GM23338 (cell line): ENCODE results near the gene ORAI3. TPM values are rescaled to one million over a fixed set of nuclear protein-coding genes. Genes with fewer than 3 reads are reported as not detected.

Experiments used
- CTCF ChIP-seq, 2 experiments: fragments of 200-600 bp in 1 of 2; sonication (generic) in 1 of 2; conservative IDR thresholded peaks; 2 replicates each; pipeline versions ENCODE4 v1.5.1 to v1.6.1; 2016 to 2017; ENCODE audit warnings: antibody characterized with exemption in 2 of 2, low read depth in 2 of 2, mild to moderate bottlenecking in 2 of 2, moderate library complexity in 1 of 2
- JUNB ChIP-seq: IDR thresholded peaks from one replicate; pipeline ENCODE4 v1.6.1; 2016; ENCODE audit warnings: antibody characterized with exemption; ENCODE audit not compliant: unreplicated experiment
- NANOG ChIP-seq: IDR thresholded peaks from 2 replicates; pipeline ENCODE4 v1.6.1; 2016; ENCODE audit warnings: antibody characterized with exemption, borderline replicate concordance
- ZNF114 ChIP-seq: fragments of 250-450 bp; sonication (Bioruptor Pico); IDR thresholded peaks from 2 replicates; pipeline ENCODE4 v1.5.0; 2020; ENCODE audit warnings: mild to moderate bottlenecking, moderate library complexity
- ZNF462 ChIP-seq: fragments of 250-450 bp; sonication (Bioruptor Pico); IDR thresholded peaks from 2 replicates; pipeline ENCODE4 v1.5.0; 2020; ENCODE audit warnings: mild to moderate bottlenecking, moderate library complexity
- polyA plus RNA-seq: library from polyadenylated mRNA; unstranded; fragments of >200 nt; fragmentation: Nextera tagmentation; extraction: Ambion mirVana; gene quantifications from 2 replicates; pipeline ENCODE4 v1.2.1, GENCODE V29; 2016
- total RNA-seq: library from RNA; depleted of rRNA; stranded (reverse); fragments of >200 nt; shearing (Covaris generic); gene quantifications from 2 replicates; pipeline ENCODE4 v1.2.3, GENCODE V29; 2014
- TF ChIP-seq, protein P1 (sequence below): IDR thresholded peaks from one replicate; pipeline ENCODE4 v1.6.1; 2018; ENCODE audit warnings: antibody characterized with exemption; ENCODE audit not compliant: unreplicated experiment

ORAI3 gene
- total and polyA plus RNA-seq, 2 experiments from 2014 or later, result 6.9 to 15.9 TPM

DNA sequence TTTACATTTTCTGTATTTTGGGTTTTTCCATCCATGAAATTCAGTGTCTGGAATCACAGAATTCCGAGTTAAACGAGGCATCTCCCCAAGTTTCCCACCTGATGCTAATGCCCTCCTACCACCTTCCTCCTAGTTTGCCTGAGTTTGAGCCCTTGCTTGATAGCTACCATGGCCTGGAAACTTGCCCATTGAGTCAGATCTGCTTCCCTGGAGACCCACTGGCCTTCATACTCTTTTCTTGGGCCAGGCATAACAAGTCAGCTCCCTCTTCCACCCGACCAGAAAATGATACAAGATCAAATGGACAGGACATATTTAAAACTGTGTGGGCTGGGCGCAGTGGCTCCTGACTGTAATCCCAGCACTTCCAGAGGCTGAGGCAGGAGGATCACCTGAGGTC lies 18.9 kb downstream of the ORAI3 start (continued):
- TF ChIP-seq ZNF462 (CRISPR knock-in tag) (no peak), ZNF114 (no peak), CTCF (conservative IDR thresholded peaks at IDR 0.05; ENCODE audit: low read depth in 2 of 2) (no peak), NANOG (no peak), JUNB (no peak)
- TF ChIP-seq, protein P1, sequence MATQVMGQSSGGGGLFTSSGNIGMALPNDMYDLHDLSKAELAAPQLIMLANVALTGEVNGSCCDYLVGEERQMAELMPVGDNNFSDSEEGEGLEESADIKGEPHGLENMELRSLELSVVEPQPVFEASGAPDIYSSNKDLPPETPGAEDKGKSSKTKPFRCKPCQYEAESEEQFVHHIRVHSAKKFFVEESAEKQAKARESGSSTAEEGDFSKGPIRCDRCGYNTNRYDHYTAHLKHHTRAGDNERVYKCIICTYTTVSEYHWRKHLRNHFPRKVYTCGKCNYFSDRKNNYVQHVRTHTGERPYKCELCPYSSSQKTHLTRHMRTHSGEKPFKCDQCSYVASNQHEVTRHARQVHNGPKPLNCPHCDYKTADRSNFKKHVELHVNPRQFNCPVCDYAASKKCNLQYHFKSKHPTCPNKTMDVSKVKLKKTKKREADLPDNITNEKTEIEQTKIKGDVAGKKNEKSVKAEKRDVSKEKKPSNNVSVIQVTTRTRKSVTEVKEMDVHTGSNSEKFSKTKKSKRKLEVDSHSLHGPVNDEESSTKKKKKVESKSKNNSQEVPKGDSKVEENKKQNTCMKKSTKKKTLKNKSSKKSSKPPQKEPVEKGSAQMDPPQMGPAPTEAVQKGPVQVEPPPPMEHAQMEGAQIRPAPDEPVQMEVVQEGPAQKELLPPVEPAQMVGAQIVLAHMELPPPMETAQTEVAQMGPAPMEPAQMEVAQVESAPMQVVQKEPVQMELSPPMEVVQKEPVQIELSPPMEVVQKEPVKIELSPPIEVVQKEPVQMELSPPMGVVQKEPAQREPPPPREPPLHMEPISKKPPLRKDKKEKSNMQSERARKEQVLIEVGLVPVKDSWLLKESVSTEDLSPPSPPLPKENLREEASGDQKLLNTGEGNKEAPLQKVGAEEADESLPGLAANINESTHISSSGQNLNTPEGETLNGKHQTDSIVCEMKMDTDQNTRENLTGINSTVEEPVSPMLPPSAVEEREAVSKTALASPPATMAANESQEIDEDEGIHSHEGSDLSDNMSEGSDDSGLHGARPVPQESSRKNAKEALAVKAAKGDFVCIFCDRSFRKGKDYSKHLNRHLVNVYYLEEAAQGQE, result no peak
